ENCODE data around the gene KATNB1. TPM values are rescaled to one million over a fixed set of nuclear protein-coding genes. Genes with fewer than 3 reads are reported as not detected.

KATNB1 gene
- total and polyA plus RNA-seq, 2 donors (not counting 1 experiment from before 2014, with no cell fraction given): 6.7 to 15.2 TPM

DNA sequence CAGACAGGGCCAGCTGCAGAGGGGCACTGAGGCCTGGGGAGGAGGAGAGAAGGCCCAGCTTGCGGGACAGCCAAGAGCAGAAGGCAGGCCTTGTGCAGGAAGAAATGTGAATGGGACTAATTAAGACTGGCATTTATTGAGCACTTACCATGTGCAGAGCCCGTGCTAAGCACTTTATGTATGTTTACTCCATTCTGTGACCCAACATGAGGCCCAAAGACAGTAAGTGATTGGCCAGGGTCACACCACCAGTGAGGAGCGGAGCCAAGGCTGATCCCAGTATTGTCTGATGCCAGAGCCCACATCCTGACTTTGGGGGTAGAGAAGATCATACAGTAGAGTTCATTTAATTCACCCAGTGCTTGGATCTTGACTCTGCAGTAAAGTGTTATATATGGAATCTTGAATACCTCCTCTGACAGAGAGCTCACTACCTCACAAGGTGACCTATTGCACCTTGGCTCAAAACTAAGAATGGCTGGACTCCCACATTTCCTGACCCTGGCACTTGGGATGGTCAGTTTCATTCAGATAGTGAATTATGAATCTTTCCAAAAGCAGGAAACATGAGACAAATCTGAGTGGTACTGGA lies 13.6 kb downstream of the KATNB1 start:
- Histone ChIP-seq H2AFZ (ENCODE audit: low read length) (no peak overlapping the region), H3K9ac (ENCODE audit: insufficient read depth, low read length) (no peak overlapping the region), H3K4me2 (ENCODE audit: extremely low read depth, insufficient read depth, low read length) (no peak overlapping the region), H3K79me2 (ENCODE audit: control insufficient read depth, insufficient read depth, low read length) (no peaks in the 10 kb centered on the region), H3K4me1 (ENCODE audit: control insufficient read depth, extremely low read depth, insufficient read depth, low read length) (no peaks in the 10 kb centered on the region), H3K27me3 (ENCODE audit: control insufficient read depth, insufficient read depth, low read length) (no peaks in the 10 kb centered on the region), H3K36me3 (ENCODE audit: control insufficient read depth, insufficient read depth, low read length) (peaks cover 2% of the 10 kb centered on the region), H3K27ac (ENCODE audit: insufficient read depth, low read length) (no peak overlapping the region), H3K4me3 (replicated peaks in 1 of 4; ENCODE audit: control extremely low read depth in 1 of 4, insufficient read depth in 1 of 4, low read depth in 3 of 4, low read length in 4 of 4) (no peak overlapping the region), H3K9me3 (ENCODE audit: control insufficient read depth, insufficient read depth, low read depth, low read length) (no peaks in the 10 kb centered on the region), H4K20me1 (ENCODE audit: control insufficient read depth, extremely low read depth, insufficient read depth, low read length) (no peaks in the 10 kb centered on the region)
- DNase-seq (ENCODE audit: low read depth in 2 of 2): no peak
- TF ChIP-seq EZH2 (IDR thresholded peaks at IDR 0.05; ENCODE audit: low read length, missing control alignments): no peak
- TF ChIP-seq, protein P1, sequence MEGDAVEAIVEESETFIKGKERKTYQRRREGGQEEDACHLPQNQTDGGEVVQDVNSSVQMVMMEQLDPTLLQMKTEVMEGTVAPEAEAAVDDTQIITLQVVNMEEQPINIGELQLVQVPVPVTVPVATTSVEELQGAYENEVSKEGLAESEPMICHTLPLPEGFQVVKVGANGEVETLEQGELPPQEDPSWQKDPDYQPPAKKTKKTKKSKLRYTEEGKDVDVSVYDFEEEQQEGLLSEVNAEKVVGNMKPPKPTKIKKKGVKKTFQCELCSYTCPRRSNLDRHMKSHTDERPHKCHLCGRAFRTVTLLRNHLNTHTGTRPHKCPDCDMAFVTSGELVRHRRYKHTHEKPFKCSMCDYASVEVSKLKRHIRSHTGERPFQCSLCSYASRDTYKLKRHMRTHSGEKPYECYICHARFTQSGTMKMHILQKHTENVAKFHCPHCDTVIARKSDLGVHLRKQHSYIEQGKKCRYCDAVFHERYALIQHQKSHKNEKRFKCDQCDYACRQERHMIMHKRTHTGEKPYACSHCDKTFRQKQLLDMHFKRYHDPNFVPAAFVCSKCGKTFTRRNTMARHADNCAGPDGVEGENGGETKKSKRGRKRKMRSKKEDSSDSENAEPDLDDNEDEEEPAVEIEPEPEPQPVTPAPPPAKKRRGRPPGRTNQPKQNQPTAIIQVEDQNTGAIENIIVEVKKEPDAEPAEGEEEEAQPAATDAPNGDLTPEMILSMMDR (conservative IDR thresholded peaks at IDR 0.05 in 1 of 2, IDR thresholded peaks at IDR 0.05 in 1 of 2; ENCODE audit: low read depth in 1 of 2, low read length in 2 of 2): no peak

DNA sequence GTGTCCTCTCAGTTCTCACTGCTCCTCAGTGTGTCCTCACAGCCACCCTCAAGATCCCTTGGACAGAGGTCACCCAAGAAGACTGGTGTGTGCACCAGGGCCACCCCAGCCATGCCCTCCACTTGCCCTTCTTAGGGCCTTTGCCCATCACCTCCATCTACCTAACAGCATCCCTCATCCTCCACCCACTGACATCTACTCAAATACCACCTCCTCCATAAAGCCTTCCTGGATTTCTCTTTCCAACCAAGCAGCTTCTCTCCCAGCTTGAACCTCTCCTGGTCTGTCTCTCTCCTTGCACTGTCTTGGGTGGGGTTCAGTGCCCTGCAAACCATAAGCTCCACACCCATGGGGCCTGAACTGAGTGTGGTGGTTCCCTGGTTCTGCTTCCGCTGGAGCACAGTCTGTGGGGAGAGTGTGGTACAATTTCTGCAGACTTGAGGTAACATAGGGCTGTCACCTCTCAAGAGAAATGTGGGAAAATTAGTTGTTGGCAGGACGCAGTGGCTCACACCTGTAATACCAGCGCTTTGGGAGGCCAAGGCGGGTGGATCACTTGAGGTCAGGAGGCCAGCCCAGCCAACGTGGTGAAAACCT lies 14.4 kb downstream of the KATNB1 start:
- Histone ChIP-seq H2AFZ (ENCODE audit: low read length) (no peak overlapping the region), H3K4me1 (ENCODE audit: control insufficient read depth, extremely low read depth, insufficient read depth, low read length) (no peaks in the 10 kb centered on the region), H3K36me3 (ENCODE audit: control insufficient read depth, insufficient read depth, low read length) (peaks cover 2% of the 10 kb centered on the region), H3K27ac (ENCODE audit: insufficient read depth, low read length) (no peak overlapping the region), H3K4me2 (ENCODE audit: extremely low read depth, insufficient read depth, low read length) (no peak overlapping the region), H3K4me3 (replicated peaks in 1 of 4; ENCODE audit: control extremely low read depth in 1 of 4, insufficient read depth in 1 of 4, low read depth in 3 of 4, low read length in 4 of 4) (no peak overlapping the region), H3K9ac (ENCODE audit: insufficient read depth, low read length) (no peak overlapping the region), H4K20me1 (ENCODE audit: control insufficient read depth, extremely low read depth, insufficient read depth, low read length) (no peaks in the 10 kb centered on the region), H3K9me3 (ENCODE audit: control insufficient read depth, insufficient read depth, low read depth, low read length) (no peaks in the 10 kb centered on the region), H3K27me3 (ENCODE audit: control insufficient read depth, insufficient read depth, low read length) (no peaks in the 10 kb centered on the region), H3K79me2 (ENCODE audit: control insufficient read depth, insufficient read depth, low read length) (no peaks in the 10 kb centered on the region)
- TF ChIP-seq EZH2 (IDR thresholded peaks at IDR 0.05; ENCODE audit: low read length, missing control alignments): no peak
- TF ChIP-seq, protein P1 (conservative IDR thresholded peaks at IDR 0.05 in 1 of 2, IDR thresholded peaks at IDR 0.05 in 1 of 2; ENCODE audit: low read depth in 1 of 2, low read length in 2 of 2): no peak
- no peak for DNase-seq (ENCODE audit: low read depth in 2 of 2)

DNA sequence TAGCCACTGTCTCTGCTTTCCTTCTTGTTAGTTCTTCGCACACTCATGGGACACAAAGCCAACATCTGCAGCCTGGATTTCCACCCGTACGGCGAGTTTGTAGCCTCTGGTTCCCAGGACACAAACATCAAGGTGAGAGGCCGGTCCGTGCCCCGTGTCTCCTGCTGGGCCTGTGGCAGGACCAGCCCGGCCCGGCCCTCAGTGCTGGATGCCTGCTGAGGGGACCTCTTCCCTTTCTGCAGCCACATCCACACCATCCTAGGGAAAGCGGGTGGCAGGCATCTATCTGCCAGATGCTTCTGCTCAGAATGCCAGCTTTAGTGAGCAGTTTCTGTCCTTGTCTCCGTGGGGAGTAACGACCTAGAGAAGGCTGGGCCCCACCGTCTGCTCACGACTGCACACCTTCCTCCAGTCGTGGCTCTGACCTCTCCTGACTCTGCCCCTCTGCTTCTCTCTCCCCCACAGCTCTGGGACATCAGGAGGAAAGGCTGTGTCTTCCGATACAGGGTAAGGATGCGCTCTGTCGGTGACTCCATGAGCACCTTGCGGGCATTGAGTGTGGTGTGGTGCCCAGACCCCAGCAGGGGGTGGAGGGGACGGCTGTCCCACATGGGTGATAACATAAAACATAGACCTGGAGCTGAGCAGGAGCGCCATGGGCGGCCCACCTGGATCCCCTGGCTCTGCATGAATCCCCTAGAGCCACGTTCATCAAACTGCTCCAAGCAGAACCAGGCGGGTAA lies 15.4 kb downstream of the KATNB1 start:
- Histone ChIP-seq H3K4me3 (replicated peaks in 1 of 4; ENCODE audit: control extremely low read depth in 1 of 4, insufficient read depth in 1 of 4, low read depth in 3 of 4, low read length in 4 of 4) (no peak overlapping the region), H3K27ac (ENCODE audit: insufficient read depth, low read length) (no peak overlapping the region), H2AFZ (ENCODE audit: low read length) (no peak overlapping the region), H3K9me3 (ENCODE audit: control insufficient read depth, insufficient read depth, low read depth, low read length) (no peaks in the 10 kb centered on the region), H4K20me1 (ENCODE audit: control insufficient read depth, extremely low read depth, insufficient read depth, low read length) (no peaks in the 10 kb centered on the region), H3K4me1 (ENCODE audit: control insufficient read depth, extremely low read depth, insufficient read depth, low read length) (no peaks in the 10 kb centered on the region), H3K79me2 (ENCODE audit: control insufficient read depth, insufficient read depth, low read length) (no peaks in the 10 kb centered on the region), H3K4me2 (ENCODE audit: extremely low read depth, insufficient read depth, low read length) (no peak overlapping the region), H3K36me3 (ENCODE audit: control insufficient read depth, insufficient read depth, low read length) (peaks cover 8% of the 10 kb centered on the region), H3K9ac (ENCODE audit: insufficient read depth, low read length) (no peak overlapping the region), H3K27me3 (ENCODE audit: control insufficient read depth, insufficient read depth, low read length) (no peaks in the 10 kb centered on the region)
- DNase-seq (ENCODE audit: low read depth in 2 of 2): no peak
- TF ChIP-seq, protein P1 (conservative IDR thresholded peaks at IDR 0.05 in 1 of 2, IDR thresholded peaks at IDR 0.05 in 1 of 2; ENCODE audit: low read depth in 1 of 2, low read length in 2 of 2): no peak
- TF ChIP-seq EZH2 (IDR thresholded peaks at IDR 0.05; ENCODE audit: low read length, missing control alignments): no peak
